ENCODE results near the gene SULT1E1. TPM values are rescaled to one million over a fixed set of nuclear protein-coding genes. Genes with fewer than 3 reads are reported as not detected.

SULT1E1 gene
- total RNA-seq, 4 donors from 2014 or later, result 0.40 to 0.95 TPM; not detected in 2

DNA sequence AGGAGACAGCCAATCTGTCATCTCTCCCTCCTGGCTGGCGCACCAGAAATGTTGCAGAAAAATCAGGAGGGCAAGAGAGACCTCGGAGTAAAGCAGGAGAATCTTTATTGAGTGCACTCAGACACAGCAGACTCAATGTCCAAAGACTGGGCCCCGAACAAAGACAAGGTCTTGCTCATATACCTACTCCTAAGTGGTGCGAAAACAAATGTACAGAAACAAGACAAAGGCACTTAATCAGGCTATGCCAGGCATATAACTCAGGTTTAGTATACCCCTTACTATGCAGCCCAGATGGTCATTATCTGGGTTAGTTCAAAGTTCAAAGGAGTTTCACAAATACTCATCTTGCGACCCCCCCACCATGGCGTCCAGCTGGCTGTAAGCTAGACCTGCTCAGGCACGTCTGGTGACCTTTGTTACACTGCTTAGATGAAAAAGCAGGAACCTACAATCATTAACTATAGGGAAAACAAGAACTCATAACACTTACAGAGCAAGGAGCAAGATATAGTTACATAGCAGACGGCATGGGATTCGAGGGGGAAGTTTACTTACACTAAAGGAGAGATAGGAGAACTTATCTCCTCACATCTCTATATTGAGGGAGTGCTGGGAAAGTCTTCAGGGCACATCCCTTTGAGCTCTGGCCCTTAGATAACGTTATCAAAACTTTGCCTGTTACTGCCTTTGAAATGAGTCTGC, 27.5 kb downstream of the SULT1E1 start:
- Histone ChIP-seq H3K4me1 (peaks cover 14 to 40% (median 24%) of the 10 kb centered on the region in 4 donors), H3K36me3 (no peaks in the 10 kb centered on the region), H3K27me3 (no peaks in the 10 kb centered on the region), H3K4me3 (no peak overlapping the region), H3K9me3 (no peaks in the 10 kb centered on the region), H3K27ac (peak overlapping the region; percentile 82 to 85 (median 84))
- DNase-seq, result peak; percentile 71
- intact Hi-C loops (cut with DNase I; ENCODE audit: low total_unique reads) (no loop called here), in situ Hi-C loops (cut with MboI; ENCODE audit: low pct_ligation_motif_present in 1 of 4, low pct_unique_long_range_greater_than_20kb in 1 of 4, low sequenced_read_pairs in 3 of 4) (no loop called here)
- TF ChIP-seq, protein P1, sequence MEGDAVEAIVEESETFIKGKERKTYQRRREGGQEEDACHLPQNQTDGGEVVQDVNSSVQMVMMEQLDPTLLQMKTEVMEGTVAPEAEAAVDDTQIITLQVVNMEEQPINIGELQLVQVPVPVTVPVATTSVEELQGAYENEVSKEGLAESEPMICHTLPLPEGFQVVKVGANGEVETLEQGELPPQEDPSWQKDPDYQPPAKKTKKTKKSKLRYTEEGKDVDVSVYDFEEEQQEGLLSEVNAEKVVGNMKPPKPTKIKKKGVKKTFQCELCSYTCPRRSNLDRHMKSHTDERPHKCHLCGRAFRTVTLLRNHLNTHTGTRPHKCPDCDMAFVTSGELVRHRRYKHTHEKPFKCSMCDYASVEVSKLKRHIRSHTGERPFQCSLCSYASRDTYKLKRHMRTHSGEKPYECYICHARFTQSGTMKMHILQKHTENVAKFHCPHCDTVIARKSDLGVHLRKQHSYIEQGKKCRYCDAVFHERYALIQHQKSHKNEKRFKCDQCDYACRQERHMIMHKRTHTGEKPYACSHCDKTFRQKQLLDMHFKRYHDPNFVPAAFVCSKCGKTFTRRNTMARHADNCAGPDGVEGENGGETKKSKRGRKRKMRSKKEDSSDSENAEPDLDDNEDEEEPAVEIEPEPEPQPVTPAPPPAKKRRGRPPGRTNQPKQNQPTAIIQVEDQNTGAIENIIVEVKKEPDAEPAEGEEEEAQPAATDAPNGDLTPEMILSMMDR (IDR thresholded peaks at IDR 0.05), result no peak
- no peak for TF ChIP-seq EP300 (IDR thresholded peaks at IDR 0.05; ENCODE audit: low read depth)
- peak in 2 of 3 donors; percentile 55 to 73 for TF ChIP-seq POLR2AphosphoS5 (IDR thresholded peaks at IDR 0.05)
- no peak for TF ChIP-seq POLR2A (IDR thresholded peaks at IDR 0.05)
- WGBS, 2 donors (ENCODE audit: low coverage in 1 of 2), result 41 to 52% methylated on average over 7 to 10 of the region's 10 CpGs

DNA sequence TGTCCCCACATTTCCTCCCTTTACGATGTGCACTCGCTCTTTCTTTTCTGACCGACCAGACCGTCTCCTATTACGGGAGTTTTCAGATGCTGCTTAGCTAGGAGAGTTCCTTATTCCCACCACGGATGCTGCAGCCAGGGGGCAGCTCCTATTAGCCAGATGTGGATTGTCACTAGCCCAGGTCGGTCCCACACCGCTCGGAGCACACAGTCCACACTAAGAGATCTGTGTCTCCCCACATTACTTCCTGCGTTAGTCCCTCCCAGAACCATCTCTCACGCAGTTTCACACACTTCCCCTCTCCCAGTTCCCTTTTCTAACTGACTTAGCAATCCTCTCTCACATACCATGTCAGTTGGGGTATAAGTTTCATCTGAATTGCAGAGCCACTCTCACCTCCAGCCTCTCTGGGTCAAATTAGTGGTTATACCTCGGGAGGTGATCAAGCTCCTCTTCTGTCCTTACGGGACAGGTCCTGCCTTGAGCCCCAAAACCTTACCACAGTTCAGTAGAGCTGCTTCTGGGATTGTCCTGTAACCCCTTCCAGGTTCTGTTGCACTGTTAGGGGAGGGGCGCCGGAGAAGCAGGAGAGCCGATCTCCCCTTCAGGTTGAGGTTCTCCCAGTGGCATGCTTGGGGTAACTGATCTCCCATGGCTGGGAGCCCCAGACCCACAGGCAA, 28.2 kb downstream of the SULT1E1 start:
- Histone ChIP-seq H3K4me1 (peaks cover 14 to 40% (median 24%) of the 10 kb centered on the region in 4 donors), H3K9me3 (no peaks in the 10 kb centered on the region), H3K4me3 (peak overlapping the region in 1 of 4 donors; percentile 20), H3K36me3 (no peaks in the 10 kb centered on the region), H3K27ac (peak overlapping the region; percentile 82 to 85 (median 84)), H3K27me3 (no peaks in the 10 kb centered on the region)
- WGBS, 2 donors (ENCODE audit: low coverage in 1 of 2), result 40 to 55% methylated on average over 1 to 16 of the region's 16 CpGs
- TF ChIP-seq EP300 (IDR thresholded peaks at IDR 0.05; ENCODE audit: low read depth) (no peak), POLR2AphosphoS5 (IDR thresholded peaks at IDR 0.05) (peak in 1 of 3 donors; percentile 19), POLR2A (IDR thresholded peaks at IDR 0.05) (peak; percentile 20)
- TF ChIP-seq, protein P1 (IDR thresholded peaks at IDR 0.05), result peak in 1 of 5 experiments; percentile 11
- in situ Hi-C loops (cut with MboI; ENCODE audit: low pct_ligation_motif_present in 1 of 4, low pct_unique_long_range_greater_than_20kb in 1 of 4, low sequenced_read_pairs in 3 of 4), result no loop called here
- intact Hi-C loops (cut with DNase I; ENCODE audit: low total_unique reads), result no loop called here
- DNase-seq, result peak; percentile 30

DNA sequence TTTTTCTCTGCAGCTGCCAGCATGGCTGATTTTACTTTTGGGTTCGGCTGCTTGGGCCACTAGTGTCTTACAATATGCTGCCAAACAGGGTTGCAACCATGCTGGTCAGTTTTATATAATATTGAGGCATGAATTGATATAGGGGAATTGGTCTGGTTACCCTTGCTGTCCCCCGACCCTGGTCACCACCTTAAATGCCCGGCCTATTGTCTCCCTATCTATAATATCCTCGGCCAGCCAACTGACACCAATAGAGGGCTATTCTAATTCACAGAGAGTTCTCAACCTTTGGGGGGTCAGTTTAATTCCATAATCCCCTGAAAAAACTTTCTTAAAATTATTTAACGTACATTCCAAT, 28.7 kb downstream of the SULT1E1 start:
- WGBS, 2 donors (ENCODE audit: low coverage in 1 of 2), result 29 to 61% methylated on average over 4 to 5 of the region's 5 CpGs
- in situ Hi-C loops (cut with MboI; ENCODE audit: low pct_ligation_motif_present in 1 of 4, low pct_unique_long_range_greater_than_20kb in 1 of 4, low sequenced_read_pairs in 3 of 4), result no loop called here
- peak overlapping the region in 1 of 4 donors; percentile 20 for H3K4me3 ChIP-seq

More for the DNA sequence above, 28.7 kb downstream of the SULT1E1 start:
- intact Hi-C loops (cut with DNase I; ENCODE audit: low total_unique reads), result no loop called here
- no peak for DNase-seq
- H3K27me3 ChIP-seq, result no peaks in the 10 kb centered on the region
- no peak for TF ChIP-seq EP300 (IDR thresholded peaks at IDR 0.05; ENCODE audit: low read depth)
- TF ChIP-seq, protein P1 (IDR thresholded peaks at IDR 0.05), result no peak
- no peaks in the 10 kb centered on the region for H3K9me3 ChIP-seq
- H3K4me1 ChIP-seq, result peaks cover 14 to 40% (median 24%) of the 10 kb centered on the region in 4 donors
- H3K36me3 ChIP-seq, result no peaks in the 10 kb centered on the region
- H3K27ac ChIP-seq, result peak overlapping the region; percentile 82 to 85 (median 84)

Data from transverse colon (tissue), 4 donors.